Lower leg skin (tissue), 4 donors: ENCODE data around the gene LCE1B. TPM values are rescaled to one million over a fixed set of nuclear protein-coding genes. Genes with fewer than 3 reads are reported as not detected.

Source experiments
- DNase-seq, 2 donors: peaks; one replicate each; pipeline ENCODE4 v3.0.0-alpha.2; 2019; ENCODE audit warnings: low spot score in 2 of 2
- H3K4me3 ChIP-seq: fragments of 200-600 bp; sonication (generic); 2 replicates; pipeline ENCODE4 v1.5.1; 2017; ENCODE audit warnings: mild to moderate bottlenecking, low read depth; ENCODE audit not compliant: poor library complexity, severe bottlenecking
- POLR2A ChIP-seq, 2 donors: fragments of 450-650 bp; IDR thresholded peaks; one replicate each; pipeline ENCODE4 v1.6.1; 2016 to 2017; ENCODE audit warnings: antibody characterized with exemption in 2 of 2, mild to moderate bottlenecking in 1 of 2, moderate library complexity in 1 of 2
- WGBS, 2 donors: methylation state at CpG; one replicate each; pipeline ENCODE4 v1.1.5; 2018; 5-methylcytosine and 5-hydroxymethylcytosine counted together
- intact Hi-C: fragments of 100-400 bp; cut with DNase I; formaldehyde crosslinking; loops from one replicate; pipeline ENCODE4 v1.15.0; 2023; ENCODE audit warnings: low total_unique reads
- total RNA-seq, 4 donors: library from RNA; depleted of rRNA; stranded (reverse); fragments of >200 nt; gene quantifications; one replicate each; pipeline ENCODE4 v1.1.0, GENCODE V29; 2016
- TF ChIP-seq, protein P1 (sequence below), 3 donors: fragments of 450-650 bp; IDR thresholded peaks; one replicate each; pipeline ENCODE4 v1.5.1; 2016; ENCODE audit warnings: antibody characterized with exemption in 3 of 3, mild to moderate bottlenecking in 3 of 3, moderate library complexity in 2 of 3

LCE1B gene
- total RNA-seq, 4 donors from 2014 or later, result 207 to 278 (median 246) TPM

DNA sequence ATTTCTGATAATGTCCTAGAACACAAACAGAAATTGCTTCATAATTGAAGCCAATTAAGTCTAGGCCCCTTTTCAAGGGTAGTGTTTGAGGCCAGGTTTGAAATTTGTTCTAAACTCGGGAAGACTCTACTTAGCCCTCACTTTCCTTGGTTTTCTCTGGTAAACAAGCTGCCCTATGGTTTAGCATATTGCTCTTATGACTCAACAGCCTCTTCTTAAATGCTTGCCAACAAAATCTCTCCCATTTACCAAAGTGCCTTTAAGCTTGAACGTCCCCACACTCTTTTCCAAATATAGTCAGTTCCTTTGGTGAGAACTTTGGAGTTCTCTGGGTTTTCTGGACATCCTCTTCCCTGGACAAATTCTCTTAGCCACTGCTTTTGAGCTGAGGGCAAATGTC, 25.1 kb downstream of the LCE1B start:
- 26 to 37% methylated on average over 2 of the region's 2 CpGs for WGBS, 2 donors
- DNase-seq, result no peak
- TF ChIP-seq, protein P1, sequence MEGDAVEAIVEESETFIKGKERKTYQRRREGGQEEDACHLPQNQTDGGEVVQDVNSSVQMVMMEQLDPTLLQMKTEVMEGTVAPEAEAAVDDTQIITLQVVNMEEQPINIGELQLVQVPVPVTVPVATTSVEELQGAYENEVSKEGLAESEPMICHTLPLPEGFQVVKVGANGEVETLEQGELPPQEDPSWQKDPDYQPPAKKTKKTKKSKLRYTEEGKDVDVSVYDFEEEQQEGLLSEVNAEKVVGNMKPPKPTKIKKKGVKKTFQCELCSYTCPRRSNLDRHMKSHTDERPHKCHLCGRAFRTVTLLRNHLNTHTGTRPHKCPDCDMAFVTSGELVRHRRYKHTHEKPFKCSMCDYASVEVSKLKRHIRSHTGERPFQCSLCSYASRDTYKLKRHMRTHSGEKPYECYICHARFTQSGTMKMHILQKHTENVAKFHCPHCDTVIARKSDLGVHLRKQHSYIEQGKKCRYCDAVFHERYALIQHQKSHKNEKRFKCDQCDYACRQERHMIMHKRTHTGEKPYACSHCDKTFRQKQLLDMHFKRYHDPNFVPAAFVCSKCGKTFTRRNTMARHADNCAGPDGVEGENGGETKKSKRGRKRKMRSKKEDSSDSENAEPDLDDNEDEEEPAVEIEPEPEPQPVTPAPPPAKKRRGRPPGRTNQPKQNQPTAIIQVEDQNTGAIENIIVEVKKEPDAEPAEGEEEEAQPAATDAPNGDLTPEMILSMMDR (IDR thresholded peaks at IDR 0.05), result no peak
- TF ChIP-seq POLR2A (IDR thresholded peaks at IDR 0.05), result no peak
- intact Hi-C loops, result no loop called here
- H3K4me3 ChIP-seq, result no peak overlapping the region

DNA sequence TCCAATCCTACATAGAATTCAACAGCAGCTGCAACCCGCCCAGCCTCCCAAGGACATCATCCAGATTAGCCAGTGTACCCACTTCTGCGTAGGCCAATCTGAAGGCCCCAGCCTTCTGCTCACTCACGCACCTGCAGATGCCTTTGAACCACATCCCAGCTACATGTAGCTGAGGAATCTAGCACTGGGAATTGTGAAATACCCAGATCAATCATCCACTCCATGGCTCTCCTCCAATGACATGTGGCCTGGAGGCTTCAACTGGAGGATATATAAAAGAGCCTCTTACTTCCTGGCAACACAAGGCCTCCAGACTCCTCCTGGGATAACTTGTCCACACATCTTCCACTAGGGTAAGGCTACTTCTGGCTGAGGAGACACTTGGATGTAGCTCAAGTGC, 30.8 kb downstream of the LCE1B start, which contains the start of gene LCE6A:
LCE6A (plus strand) TSS at position 301 of the 400 bp plus-strand sequence. CDS start 665 bp downstream, outside the sequence.
- WGBS, 2 donors, result 62 to 63% methylated on average over 3 of the region's 3 CpGs
- DNase-seq, result no peak
- no peak within 1 kb of the TSS for H3K4me3 ChIP-seq
- intact Hi-C loops, result no loop called here
- TF ChIP-seq, protein P1 (IDR thresholded peaks at IDR 0.05), result no peak
- no peak for TF ChIP-seq POLR2A (IDR thresholded peaks at IDR 0.05)

DNA sequence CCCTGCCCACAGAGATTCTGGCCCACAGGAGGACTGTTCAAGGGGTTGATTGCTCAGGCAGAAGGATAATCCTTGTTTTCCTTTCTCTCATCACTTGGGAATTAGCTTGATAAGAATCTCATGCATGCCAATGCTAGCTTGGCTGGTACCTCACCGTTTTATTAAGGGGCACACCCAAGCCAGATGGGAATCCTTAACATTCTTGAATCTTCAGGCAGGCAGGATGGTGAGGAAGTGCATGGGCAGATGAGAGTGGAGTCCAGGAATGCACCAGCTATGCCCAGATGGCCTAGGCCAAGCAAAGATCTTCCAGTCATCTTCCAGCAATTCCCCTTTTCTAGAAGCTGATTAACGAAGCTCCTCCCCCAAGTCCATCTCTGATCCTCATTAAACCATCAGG, 43.9 kb downstream of the LCE1B start:
- 34 to 36% methylated on average over 2 of the region's 2 CpGs for WGBS, 2 donors
- intact Hi-C loops, result no loop called here
- TF ChIP-seq, protein P1 (IDR thresholded peaks at IDR 0.05), result no peak
- no peak for TF ChIP-seq POLR2A (IDR thresholded peaks at IDR 0.05)
- no peak for DNase-seq
- no peak overlapping the region for H3K4me3 ChIP-seq

DNA sequence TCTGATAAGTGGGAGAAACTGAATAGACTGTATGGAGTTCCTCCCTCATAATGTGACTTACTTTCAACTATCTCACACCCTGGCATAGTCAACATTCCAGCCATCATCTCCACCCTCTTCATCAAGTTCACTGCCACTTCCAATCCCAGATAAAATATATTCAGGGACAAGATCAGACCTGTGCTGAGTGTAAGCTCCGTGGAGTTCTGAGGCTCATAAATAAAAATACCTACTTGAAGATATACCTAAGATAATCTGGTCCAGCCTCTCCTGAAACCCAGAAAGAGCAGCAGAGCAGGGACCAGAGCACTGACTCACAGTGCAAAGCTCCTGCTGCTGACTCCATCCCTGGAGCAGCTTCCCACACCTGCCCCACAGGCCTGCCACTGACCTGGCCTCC, 46.3 kb downstream of the LCE1B start:
- no peak for DNase-seq
- 31 to 59% methylated on average over 1 of the region's 1 CpG for WGBS, 2 donors
- TF ChIP-seq, protein P1 (IDR thresholded peaks at IDR 0.05), result no peak
- TF ChIP-seq POLR2A (IDR thresholded peaks at IDR 0.05), result no peak
- intact Hi-C loops, result no loop called here
- H3K4me3 ChIP-seq, result no peak overlapping the region

DNA sequence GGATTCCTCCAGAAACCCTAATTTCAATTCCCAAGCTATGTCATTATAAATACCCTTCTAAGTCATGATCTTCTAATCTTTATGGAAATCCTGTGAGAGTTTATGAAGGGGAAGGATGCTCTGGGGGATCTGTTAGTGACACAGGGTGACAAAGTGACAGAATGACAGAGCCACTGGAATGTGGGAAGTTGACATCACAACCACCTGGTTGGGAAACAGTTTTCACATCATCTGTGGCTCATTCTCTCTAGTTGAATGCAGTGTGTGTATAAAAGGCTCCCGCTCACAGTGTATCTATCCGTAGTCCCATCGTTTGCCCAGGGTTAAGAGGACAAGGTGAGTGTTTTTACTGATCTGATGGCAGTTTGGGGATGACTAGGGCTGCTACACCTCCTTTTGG, 47.9 kb downstream of the LCE1B start, which contains the start of gene LCE7A:
LCE7A (plus strand) TSS at position 301 of the 400 bp plus-strand sequence. CDS start 702 bp downstream, outside the sequence.
- no peak for TF ChIP-seq POLR2A (IDR thresholded peaks at IDR 0.05)
- TF ChIP-seq, protein P1 (IDR thresholded peaks at IDR 0.05), result no peak
- no peak within 1 kb of the TSS for H3K4me3 ChIP-seq
- intact Hi-C loops, result no loop called here
- DNase-seq, result no peak
- 91 to 92% methylated on average over 3 of the region's 3 CpGs for WGBS, 2 donors

DNA sequence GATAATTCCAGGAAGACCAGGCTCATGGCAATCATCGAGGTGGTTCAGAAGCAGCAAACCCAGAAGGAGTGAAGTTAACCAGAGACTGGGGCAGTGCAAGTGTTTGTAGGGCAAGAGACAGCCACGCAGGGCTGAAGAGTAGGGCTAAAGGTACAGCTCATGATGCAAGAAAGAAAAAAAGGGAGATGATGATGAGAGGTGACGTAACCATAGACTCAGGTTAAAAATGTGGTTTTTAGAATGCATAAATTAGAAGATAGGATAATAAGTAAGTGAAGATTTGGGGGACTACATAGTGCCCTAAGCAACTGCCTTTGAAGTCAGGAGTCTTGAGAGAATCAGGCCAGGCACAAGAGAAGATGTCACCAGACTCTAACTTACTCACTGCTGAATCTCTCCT, 48.4 kb downstream of the LCE1B start:
- no peak overlapping the region for H3K4me3 ChIP-seq
- no peak for DNase-seq
- whole genome bisulfite sequencing, 2 donors, result 78 to 81% methylated on average over 3 of the region's 3 CpGs
- intact Hi-C loops, result no loop called here
- TF ChIP-seq, protein P1 (IDR thresholded peaks at IDR 0.05), result no peak
- TF ChIP-seq POLR2A (IDR thresholded peaks at IDR 0.05), result no peak
